HG03432 (cell line): ENCODE data around the gene SLC28A1.
A peak's percentile ranks its signal among the peaks of the same experiment; 100 is the strongest.
"Not testable (repeated sequence)": the region's sequence is repeated elsewhere in the genome, so short reads cannot be mapped to it uniquely, and the experiment has no call there.

Experiments
- ATAC-seq: cut with Tn5 transposase; IDR thresholded peaks from one replicate; pipeline ENCODE4 v1.9.1; 2021; ENCODE audit warnings: mild to moderate bottlenecking, moderate library complexity; ENCODE audit not compliant: unreplicated experiment

The SLC28A1 gene

DNA sequence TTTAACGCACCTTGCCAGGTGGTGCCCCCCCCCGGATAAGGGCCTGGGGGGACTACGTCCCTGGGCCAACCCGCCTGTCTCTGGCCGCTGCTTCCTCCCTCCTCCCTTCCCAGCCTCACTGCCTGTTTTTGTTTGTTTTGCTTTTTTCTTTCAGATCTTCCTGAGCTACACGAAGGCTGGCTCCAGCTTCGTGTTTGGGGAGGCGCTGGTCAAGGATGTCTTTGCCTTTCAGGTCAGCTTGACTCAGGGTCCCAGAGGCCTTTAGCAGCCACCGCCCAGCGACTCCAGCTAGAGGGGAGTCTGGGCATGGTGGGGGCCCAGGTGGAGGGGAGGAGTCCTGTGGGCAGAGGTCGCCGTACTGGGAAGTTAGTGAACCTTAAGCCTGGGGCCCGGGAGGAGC is 24.1 kb downstream of the SLC28A1 start:
- ATAC-seq: no peak

DNA sequence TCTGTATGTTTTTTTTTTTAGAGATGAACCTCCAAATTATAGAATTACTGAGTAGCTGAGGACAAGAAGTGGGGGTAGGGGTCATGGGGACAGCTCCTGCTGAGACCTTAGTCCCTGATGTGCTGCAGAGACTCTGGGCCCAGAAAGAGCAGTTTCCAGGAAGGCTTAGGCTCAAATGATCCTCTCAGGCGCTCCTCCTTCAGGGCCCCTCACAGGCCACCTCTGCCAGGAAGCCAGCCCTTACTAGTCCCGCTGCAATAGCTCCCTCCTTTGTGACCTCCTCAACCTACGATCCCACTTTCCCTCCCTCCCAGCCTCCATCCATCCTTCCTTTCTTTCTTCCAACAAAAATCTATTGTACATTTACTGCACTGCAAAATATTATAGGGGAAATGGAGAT is 24.6 kb downstream of the SLC28A1 start:
- no peak for ATAC-seq

DNA sequence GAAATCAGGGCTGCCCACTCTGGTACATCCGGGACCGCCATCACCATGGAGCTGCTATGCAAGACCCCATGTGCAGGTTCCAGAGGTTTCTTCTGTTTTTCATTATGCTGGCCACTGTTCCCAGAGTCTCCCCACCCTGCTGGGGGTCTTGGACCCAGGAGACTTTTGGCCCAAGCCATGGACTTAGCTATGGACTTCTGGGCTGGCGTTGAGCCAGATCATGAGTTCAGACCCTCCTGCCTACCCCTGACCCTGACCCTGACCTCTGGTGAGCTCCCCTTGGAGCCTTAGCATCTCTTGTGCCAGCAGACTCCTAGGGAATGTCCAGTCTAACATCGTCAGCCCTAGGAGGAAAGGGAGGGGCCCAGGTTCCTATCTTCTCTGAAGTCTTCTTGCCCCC is 25.3 kb downstream of the SLC28A1 start:
- ATAC-seq: no peak

DNA sequence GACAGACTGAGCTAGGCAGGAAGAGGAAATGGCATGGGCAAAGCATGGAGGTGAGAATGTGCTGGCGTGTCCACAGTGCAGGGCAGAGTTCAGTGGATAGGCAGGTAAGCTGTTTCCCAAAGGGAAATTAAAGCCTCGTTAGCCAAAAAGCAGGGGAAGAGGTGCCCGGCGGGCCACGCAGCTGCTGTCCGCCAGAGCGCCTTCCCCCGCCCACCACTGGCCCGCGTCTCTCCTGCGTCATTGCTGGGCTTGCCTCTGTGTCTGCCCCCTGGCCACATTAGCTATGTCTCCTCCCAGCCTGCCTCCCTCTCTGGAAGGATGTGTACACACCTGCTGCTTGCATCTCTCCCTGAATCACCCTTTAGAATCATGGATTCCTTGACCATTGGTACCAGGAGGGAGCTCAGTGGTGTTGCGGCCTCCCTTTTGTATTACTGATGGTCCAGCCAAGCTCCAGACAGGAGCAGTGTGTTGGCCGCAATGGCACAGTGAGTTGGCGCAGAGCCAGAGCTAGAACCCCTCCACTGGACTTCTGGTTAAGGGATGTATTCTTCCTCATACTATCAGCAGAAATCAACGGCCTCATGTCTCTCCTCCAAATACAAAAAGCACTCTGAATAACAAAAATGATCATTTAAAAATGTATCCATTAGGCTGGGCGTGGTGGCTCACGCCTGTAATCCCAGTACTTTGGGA is 26.6 kb downstream of the SLC28A1 start:
- ATAC-seq: no peak

DNA sequence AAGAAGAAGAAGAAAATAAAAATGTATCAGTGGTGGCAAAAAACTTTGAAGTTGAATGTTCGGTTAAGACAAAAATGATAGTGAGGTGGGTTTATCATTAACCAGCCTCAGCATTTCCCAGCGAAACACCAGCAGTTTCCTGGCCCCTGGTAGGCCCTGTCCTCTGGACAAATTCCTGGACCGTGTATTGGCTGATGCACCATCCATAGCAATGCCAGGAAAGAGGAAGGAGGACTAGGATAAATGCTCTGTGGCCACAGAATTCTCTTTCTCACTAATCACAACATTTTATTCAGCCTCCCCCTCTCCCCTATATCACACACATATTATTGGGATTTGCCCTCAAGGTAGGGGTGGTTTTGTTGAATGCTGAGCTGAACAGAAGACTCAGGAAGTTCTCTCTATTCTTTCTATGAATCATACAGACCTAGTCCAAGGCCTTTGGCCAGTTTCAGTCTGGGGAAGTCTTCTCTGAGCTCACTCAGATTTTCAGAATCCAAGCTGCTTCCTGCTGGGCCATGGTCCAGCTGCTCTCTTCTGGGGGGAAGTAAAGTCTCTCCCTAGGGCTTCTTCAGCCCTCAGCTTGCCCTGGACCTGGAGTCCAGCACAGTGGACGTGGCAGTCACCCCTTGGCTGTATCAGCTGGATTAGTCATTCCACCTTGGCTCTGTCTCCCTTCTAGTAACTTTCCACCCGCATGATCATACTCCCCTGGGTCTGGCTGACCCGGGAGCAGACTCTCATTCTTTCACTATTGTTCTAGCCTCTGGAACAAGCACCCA is 27.6 kb downstream of the SLC28A1 start:
- ATAC-seq: peak; percentile 25

DNA sequence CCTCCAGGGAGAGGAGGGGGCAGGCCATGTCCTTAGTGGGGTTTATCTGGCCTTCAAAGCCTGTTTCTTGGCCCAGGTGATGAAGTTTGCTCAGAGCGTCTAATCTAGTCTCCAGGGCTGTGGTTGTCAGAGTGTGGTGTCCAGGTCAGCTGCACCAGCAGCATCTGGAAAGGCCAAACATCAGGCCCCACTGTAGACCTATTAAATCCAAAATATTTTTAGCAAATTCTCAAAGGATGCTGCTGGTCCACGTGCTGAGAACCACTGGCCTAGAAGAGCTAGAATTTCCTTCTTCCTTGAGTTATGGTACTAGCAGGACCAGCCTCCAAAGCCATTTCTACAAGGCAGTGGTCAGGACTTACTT is 28.9 kb downstream of the SLC28A1 start:
- ATAC-seq: no peak

DNA sequence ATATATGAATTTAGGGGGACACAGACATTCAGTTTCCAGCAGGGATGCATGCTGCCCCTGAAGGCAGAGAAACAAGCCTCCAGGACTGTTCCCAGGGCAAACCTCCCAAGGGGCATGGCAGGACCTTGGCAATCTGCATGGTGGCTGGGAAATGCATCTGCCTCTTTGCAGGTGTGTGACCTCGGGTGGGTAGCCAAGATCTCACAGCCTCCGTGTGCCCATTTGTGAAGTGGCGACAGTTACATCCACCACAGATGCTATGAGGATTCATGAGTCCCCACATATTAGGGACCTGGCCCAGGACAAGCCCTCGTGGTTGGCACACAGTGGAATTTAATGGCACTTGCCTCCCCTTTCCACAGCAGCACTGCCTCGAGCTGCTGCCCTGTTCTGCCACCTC is 29.9 kb downstream of the SLC28A1 start:
- ATAC-seq: peak; percentile 8

DNA sequence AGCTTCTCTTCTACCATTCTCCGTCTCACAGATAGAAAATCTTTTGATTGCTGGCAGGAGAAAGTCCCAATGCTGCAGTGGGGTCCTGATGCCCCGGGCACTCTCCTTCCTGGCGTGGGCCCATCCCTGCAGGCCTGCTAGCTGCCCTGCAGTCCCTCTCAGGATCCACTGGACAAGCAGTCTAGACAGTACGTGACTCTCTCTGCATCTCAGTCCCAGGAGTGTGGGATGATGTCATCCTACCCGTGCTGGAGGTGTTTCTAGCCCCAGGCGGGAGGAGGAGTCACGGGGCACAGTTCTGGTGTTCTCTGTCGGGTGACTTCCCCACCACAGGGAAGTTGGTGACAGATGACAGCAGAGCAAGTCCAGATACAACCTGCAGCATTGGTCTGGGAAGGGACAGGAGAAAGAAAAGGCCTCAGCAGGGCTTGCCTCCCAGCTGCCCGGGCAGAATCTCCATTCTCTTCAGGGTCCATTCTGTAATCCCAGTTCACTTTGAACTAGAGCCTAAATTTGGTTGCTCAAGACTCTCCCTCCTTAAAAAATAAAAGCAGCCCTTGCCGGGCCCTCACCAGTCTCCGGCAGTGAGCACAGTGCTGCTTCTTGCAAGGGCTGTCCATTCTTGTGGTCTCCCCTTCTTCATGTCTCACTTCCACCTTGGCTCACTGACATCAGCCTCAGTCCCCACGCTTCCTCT is 30.6 kb downstream of the SLC28A1 start:
- peak; percentile 97 for ATAC-seq

DNA sequence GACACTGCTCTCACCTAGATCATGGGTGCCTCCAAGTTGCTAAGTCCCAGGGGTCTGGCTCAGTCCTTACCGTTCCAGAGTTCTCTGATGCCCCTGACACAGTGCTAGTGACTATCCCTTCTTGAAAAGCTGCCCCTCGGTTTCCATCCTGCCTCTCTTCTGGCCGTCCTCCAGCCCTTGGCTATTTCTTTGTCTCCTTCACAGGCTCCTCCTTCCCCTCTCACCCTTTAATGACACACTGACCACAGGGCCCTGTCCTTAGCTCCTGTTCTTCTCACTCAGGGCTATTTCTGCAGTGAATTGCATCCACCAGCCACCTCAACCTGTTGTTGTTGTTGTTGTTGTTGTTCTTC is 31.1 kb downstream of the SLC28A1 start:
- ATAC-seq: no peak

DNA sequence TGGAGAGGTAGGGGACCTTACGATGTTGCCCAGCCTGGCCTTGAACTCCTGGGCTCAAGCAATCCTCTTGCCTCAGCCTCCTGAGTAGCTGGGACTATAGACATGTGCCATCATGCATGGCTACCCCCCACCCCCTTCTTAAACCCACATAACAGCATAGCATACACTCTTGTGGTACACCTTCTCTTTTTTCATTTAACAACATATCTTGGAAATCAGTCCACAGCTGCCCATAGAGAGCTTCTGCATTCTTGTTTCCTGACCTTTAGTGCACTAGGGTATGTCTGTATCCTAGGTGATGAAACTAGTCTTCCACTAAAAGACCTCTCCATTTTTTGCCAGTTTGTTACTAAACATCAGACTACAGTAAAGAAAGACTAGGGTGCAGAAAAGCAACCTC is 33.0 kb downstream of the SLC28A1 start:
- no peak for ATAC-seq

DNA sequence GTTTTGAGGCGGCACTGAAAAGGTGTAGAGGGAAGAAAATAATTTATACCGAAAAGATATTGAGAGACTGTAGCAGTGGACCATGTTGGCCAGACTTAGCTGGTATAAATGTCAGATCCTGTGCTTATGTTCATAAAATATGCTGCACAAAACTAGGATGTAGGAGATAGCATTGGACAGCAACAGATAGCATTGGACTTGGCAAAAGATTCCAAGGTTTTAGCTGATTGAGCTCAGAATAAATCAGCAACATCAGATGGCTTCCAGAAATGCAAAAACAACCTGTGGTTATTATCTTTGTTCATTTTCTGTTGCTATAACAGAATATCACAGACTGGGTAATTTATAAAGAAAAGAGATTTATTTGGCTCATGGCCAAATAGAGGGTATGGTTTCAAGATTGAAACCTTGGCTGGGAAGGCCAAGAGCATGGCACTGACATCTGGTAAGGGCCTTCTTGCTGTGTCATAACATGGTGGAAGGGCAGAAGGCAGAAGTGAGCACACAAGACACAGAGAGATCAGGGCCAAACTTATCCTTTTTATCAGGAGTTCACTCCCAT is 34.7 kb downstream of the SLC28A1 start:
- ATAC-seq: no peak

DNA sequence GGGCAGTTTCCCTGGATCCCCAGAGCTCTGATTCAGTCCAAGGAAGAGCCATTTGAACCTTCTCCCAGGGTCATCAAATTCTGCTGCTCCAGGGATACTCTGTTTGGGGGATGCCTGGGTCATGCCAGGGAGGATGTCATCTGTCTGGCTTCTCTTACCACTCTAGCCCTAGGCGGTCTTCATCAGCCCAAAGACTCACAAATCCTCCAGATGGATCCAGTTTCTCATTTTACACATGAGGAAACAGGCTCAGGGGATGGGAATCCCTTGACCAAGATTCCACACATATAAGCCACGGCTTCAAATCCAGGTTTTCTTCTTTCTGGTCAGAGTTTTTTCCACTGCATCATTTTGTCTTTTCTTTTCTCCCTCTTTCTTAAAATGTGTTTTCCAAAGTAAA is 36.7 kb downstream of the SLC28A1 start:
- ATAC-seq: no peak

DNA sequence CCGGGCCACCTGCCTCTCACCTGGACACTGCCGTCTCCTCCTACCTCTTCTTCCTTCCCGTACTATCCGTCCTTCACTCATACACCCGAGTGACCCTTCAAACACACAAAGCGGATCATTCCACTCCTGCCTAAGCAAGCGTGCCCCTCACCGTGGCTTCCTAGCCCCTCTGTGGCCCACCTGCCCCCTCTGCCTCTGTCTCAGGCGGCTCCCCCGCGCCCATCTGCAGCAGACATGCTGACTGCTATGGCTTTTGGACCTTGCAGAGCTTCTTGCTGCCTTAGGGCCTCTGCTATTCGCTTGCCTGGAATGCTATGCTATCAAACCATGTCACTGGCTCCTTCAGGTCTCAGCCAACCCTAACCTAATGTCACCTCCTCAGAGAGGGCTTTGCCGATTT is 38.1 kb downstream of the SLC28A1 start:
- ATAC-seq: no peak

DNA sequence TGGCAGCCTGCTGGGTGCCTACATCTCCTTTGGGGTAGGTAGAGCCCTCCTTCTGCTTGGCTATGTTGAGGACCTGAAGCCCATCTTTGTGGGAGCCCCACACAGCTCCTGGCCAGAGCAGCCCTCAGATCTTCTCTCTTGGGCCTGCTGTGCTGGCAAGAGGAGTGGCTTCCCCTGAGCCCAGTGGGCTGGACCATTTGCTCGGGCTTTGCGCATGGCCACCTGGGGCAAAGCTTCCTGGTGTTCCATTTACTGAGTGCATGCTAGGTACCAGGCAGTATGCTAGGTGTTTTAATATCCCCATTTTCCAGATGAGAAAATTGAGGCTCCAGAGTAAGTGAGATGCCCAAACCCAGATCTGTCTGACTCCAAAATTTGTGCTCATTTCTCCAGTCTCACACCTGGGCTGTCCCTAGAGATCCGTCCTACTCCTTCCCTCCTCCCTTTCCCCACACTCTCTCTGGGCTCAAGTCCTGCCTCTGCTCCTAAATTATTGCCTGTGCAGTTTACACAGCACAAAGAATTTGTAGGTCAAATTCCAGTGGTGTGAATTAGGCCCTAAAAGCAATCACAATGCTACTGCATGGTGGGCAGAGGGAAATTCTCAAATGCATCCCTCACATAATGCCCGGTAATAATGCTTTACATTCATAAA is 39.7 kb downstream of the SLC28A1 start:
- no peak for ATAC-seq

DNA sequence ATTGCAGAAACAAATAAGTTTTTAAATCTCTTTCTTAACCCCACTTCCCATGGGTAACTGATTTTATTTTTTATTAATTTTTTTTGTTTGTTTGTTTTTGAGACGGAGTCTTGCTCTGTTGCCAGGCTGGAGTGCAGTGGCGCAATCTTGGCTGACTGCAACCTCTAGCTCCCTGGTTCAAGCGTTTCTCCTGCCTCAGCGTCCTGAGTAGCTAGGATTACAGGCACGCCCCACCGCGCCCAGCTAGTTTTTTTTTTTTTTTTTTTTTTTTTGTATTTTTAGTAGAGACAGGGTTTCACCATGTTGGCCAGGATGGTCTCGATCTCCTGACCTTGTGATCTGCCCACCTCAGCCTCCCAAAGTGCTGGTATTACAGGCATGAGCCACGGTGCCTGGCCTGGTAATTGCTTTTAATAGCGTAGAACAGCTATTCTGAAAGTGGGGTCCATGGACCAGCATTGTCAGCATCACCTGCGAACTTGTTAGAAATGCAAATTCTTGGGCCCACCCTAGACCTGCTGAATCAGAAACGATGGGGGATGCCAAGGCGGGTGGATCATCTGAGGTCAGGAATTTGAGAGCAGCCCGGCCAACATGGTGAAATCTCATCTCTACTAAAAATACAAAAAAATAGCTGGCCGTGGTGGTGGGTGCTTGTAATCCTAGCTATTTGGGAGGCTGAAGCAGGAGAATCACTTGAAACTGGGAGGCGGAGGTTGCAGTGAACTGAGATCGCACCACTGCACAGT is 40.5 kb downstream of the SLC28A1 start:
- ATAC-seq: not testable (repeated sequence)

DNA sequence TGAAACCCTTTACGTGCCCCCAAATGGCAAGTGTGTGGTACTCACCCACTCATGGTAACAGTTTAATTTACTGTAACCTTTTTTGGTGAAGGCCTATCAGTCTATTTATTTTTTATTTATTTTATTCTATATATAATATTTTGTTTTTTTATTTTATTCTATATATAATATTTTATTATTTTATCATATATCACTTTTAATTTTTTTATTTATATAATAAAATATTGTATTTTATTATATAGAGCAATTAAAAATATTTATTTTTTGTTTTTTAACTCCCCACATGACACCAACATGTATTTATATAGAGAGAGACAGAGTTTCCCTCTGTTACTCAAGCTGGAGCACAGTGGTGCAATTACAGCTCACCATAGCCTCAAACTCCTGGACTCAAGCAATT is 41.4 kb downstream of the SLC28A1 start:
- ATAC-seq: no peak

DNA sequence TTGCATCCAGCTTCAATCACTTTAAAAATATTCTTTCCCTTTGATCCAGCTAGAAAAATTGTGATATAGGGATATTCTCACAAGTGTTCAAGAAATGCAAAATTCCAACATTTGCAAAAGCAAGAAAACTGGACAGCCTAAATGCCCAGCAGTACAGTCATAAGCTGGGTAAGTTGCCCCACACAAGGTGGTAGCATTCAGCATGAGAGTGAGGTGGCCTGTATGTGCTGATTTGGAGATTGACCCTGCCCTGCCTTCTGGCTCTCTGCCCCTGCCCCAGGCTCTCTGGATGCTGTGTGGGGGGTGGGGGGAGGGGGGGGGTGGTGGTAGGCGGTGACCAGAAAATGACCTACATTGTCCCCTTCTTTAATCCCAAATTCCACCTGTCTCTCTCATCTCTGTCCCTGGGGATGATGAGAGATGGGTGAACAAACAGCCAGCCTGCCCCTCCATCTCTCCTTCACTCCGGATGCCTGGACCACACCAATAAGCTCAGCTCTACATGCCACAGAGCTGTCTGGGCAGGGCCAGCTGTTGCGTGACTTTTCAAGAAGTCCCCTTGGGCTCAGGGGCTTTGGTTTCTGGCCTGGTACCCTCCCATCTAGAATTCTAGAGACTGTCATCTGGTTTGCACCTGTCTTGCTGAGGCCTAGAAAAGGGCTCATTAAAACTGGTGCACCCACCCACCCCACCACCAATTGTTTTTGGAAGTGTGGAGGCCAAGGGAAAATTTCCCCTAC is 42.2 kb downstream of the SLC28A1 start:
- no peak for ATAC-seq

DNA sequence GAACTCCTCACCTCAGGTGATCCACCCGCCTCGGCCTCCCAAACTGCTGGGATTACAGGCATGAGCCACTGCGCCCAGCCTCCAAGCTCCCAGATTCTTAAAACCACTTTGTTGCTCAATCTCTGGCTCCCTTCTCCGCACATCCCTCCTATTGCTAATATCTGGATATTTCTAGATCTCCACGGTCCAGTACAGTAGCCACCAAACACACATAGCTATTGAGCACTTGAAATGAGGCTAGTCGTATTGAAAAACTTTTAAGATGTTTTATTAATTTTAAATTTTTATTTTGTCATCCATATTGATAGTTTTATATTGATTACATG is 44.3 kb downstream of the SLC28A1 start:
- no peak for ATAC-seq

DNA sequence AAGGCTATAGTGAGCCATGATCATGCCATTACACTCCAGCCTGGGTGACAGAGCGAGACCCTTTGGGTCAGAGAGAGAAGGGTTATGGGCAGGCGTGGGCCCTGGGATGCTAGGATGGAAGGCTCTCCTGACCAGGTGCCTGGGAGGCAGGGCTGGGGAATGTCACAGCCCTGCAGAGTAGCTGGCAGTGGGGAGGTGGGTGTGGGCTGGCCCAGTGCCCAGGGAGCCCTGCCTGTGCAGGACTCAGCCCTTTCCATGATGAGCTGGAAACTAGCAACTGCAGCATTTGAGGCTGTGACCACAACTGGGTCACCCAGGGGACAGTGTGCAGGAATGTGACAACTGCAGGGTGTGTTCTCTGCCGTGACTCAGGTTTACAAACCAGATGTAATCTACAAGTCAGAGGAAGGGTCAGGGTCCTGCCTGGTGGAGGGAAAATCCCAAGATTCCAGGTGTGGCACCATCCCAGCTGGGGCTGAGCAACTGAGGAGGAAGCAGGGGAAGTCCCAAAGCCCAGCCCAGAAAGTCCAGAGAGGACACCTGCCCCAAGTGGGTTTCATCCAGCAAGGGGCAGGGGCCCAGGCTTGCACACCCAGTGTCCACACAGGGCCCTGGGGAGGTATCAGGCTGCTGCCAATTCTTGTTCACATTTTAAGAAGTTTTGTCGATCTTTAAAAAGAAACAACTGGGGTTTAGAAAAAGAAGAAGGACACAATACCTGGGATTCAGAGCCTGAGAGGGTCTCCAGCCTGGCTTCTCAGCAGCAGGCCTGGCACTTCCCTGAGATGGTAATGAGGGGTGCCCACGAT is 45.5 kb downstream of the SLC28A1 start:
- ATAC-seq: no peak
